Loucy (cell line): ENCODE results near the gene KCNH1.

ENCODE experiments used
- H2AFZ ChIP-seq: fragments of 200-600 bp; sonication (generic); 2 replicates; pipeline ENCODE4 v1.6.0; 2016; ENCODE audit warnings: antibody characterized with exemption, mild to moderate bottlenecking, low read length, moderate library complexity
- H3F3A ChIP-seq: fragments of 200-600 bp; 2 replicates; pipeline ENCODE4 v1.6.0; 2016; ENCODE audit warnings: antibody characterized with exemption, low read depth, mild to moderate bottlenecking
- H3K27me3 ChIP-seq: fragments of 200-600 bp; sonication (generic); 2 replicates; pipeline ENCODE4 v1.6.1; 2014; ENCODE audit warnings: low read length, mild to moderate bottlenecking; ENCODE audit not compliant: insufficient read depth, poor library complexity, severe bottlenecking
- H3K36me3 ChIP-seq: fragments of 200-600 bp; sonication (generic); 2 replicates; pipeline ENCODE4 v1.6.1; 2016; ENCODE audit warnings: low read length; ENCODE audit not compliant: insufficient read depth
- H3K4me1 ChIP-seq: fragments of 200-600 bp; sonication (generic); 2 replicates; pipeline ENCODE4 v1.5.1; 2014; ENCODE audit warnings: low read length, mild to moderate bottlenecking; ENCODE audit not compliant: insufficient read depth, poor library complexity, severe bottlenecking
- H3K4me2 ChIP-seq: fragments of 200-600 bp; sonication (generic); 2 replicates; pipeline ENCODE4 v1.6.0; 2014; ENCODE audit warnings: antibody characterized with exemption, low read length, low read depth, mild to moderate bottlenecking; ENCODE audit not compliant: poor library complexity, severe bottlenecking
- H3K4me3 ChIP-seq: fragments of 200-600 bp; sonication (generic); 2 replicates; pipeline ENCODE4 v1.5.1; 2014; ENCODE audit warnings: low read length, mild to moderate bottlenecking, mixed read lengths; ENCODE audit not compliant: poor library complexity, severe bottlenecking
- H3K79me2 ChIP-seq: fragments of 200-600 bp; sonication (generic); 2 replicates; pipeline ENCODE4 v1.6.1; 2014; ENCODE audit warnings: low read length; ENCODE audit not compliant: insufficient read depth
- H3K9ac ChIP-seq: fragments of 200-600 bp; sonication (generic); 2 replicates; pipeline ENCODE4 v1.6.0; 2014; ENCODE audit warnings: mild to moderate bottlenecking, low read depth, low read length, moderate library complexity; ENCODE audit not compliant: poor library complexity, severe bottlenecking
- H3K9me2 ChIP-seq: fragments of 200-600 bp; sonication (generic); replicated peaks from 2 replicates; pipeline ENCODE4 v1.6.1; 2016; ENCODE audit warnings: low read depth, low read length, mixed read lengths
- H3K9me3 ChIP-seq: fragments of 200-600 bp; sonication (generic); 2 replicates; pipeline ENCODE4 v1.6.1; 2014; ENCODE audit warnings: mild to moderate bottlenecking, antibody characterized with exemption, low read length, low read depth; ENCODE audit not compliant: insufficient read depth
- H4K20me1 ChIP-seq: fragments of 200-600 bp; sonication (generic); 2 replicates; pipeline ENCODE4 v1.6.0; 2014; ENCODE audit warnings: antibody characterized with exemption, low read length, mild to moderate bottlenecking; ENCODE audit not compliant: insufficient read depth, poor library complexity, severe bottlenecking
- CTCF ChIP-seq: fragments of 200-600 bp; sonication (generic); conservative IDR thresholded peaks from 2 replicates; pipeline ENCODE4 v1.5.1; 2014; ENCODE audit warnings: mild to moderate bottlenecking, antibody characterized with exemption, low read length
- EZH2phosphoT487 ChIP-seq: fragments of 200-600 bp; IDR thresholded peaks from 2 replicates; pipeline ENCODE4 v1.6.1; 2018; ENCODE audit warnings: antibody characterized with exemption, mild to moderate bottlenecking, moderate library complexity, borderline replicate concordance

The KCNH1 gene

GRCh38 chr1:211155040-211155439, 21.1 kb upstream of the KCNH1 start:
- no peak overlapping the region for H3K9ac ChIP-seq
- no peaks in the 10 kb centered on the region for H4K20me1 ChIP-seq
- no peak overlapping the region for H3K4me2 ChIP-seq
- TF ChIP-seq EZH2phosphoT487: no peak
- TF ChIP-seq CTCF: no peak
- no peaks in the 10 kb centered on the region for H3K9me2 ChIP-seq
- no peaks in the 10 kb centered on the region for H3K4me1 ChIP-seq
- no peaks in the 10 kb centered on the region for H3K36me3 ChIP-seq
- H3F3A ChIP-seq: no peaks in the 10 kb centered on the region
- H3K9me3 ChIP-seq: no peaks in the 10 kb centered on the region; the same call in 1 of the 2 replicates
- no peaks in the 10 kb centered on the region for H3K79me2 ChIP-seq
- no peak overlapping the region for H2AFZ ChIP-seq
- H3K27me3 ChIP-seq: no peaks in the 10 kb centered on the region
- no peak overlapping the region for H3K4me3 ChIP-seq

GRCh38 chr1:211153932-211154331, 20.0 kb upstream of the KCNH1 start:
- TF ChIP-seq EZH2phosphoT487: no peak
- TF ChIP-seq CTCF: no peak
- Histone ChIP-seq H3K9me3 (no peaks in the 10 kb centered on the region; the same call in 1 of the 2 replicates), H3K9me2 (no peaks in the 10 kb centered on the region), H3K4me3 (no peak overlapping the region), H3K36me3 (no peaks in the 10 kb centered on the region), H3K9ac (no peak overlapping the region), H3K4me1 (no peaks in the 10 kb centered on the region), H3K27me3 (no peaks in the 10 kb centered on the region), H2AFZ (no peak overlapping the region), H3K4me2 (no peak overlapping the region), H4K20me1 (no peaks in the 10 kb centered on the region), H3K79me2 (no peaks in the 10 kb centered on the region), H3F3A (no peaks in the 10 kb centered on the region)

- H3K27me3 ChIP-seq: no peaks in the 10 kb centered on the region
- no peak overlapping the region for H3K4me3 ChIP-seq
- no peak overlapping the region for H3K4me2 ChIP-seq
- H3K4me1 ChIP-seq: no peaks in the 10 kb centered on the region
- TF ChIP-seq CTCF: no peak
- TF ChIP-seq EZH2phosphoT487: no peak
- H3K9ac ChIP-seq: no peak overlapping the region
- H3F3A ChIP-seq: no peaks in the 10 kb centered on the region
- no peaks in the 10 kb centered on the region for H3K79me2 ChIP-seq
- no peaks in the 10 kb centered on the region for H4K20me1 ChIP-seq
- no peaks in the 10 kb centered on the region for H3K9me3 ChIP-seq
- no peaks in the 10 kb centered on the region for H3K9me2 ChIP-seq
- H3K36me3 ChIP-seq: no peaks in the 10 kb centered on the region
- H2AFZ ChIP-seq: no peak overlapping the region
These were observed 14.4 kb upstream of the KCNH1 start for GRCh38 chr1:211148366-211148765.
